ENCODE measurements around the gene NHEJ1.
A peak's percentile ranks its signal among the peaks of the same experiment; 100 is the strongest.

Gene NHEJ1

GRCh38 chr2:219084791-219085190 lies 75.8 kb downstream of the NHEJ1 start:
- DNase-seq = no peak

- DNase-seq = no peak
Measured at GRCh38 chr2:219082332-219082958, 78.2 kb downstream of the NHEJ1 start.

DNA sequence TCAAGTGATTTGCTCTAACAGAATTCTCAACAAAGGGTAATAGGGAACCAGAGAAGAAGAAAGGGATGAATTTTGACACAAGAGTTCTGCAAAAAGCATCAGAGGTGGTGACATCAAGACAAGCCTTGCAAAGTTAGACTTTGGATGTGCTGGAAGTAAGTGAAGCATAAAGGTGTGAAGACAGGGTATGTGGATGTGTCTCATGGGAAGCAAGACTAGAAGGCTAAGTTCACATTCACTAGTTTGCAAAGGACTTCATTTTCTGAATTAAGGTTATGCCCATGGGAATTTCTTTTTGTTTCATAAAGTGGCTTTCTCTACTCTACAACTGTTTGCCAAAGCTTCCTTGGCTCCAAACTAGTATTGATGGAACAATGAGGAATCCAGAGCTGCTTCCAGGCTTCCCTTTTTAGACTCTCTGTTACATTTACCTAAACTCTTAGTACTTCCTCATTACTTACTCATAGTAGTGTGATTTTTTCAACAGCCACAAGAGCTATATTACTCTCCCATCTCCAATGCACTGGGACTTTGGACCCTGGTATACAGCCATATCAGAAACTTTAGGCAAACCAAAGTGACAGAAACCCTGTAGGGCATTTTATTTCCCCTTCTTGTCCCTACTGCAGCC lies 78.8 kb downstream of the NHEJ1 start:
- no peak for DNase-seq

- no peak for DNase-seq
Measured at GRCh38 chr2:219081096-219081495, 79.5 kb downstream of the NHEJ1 start.

DNA sequence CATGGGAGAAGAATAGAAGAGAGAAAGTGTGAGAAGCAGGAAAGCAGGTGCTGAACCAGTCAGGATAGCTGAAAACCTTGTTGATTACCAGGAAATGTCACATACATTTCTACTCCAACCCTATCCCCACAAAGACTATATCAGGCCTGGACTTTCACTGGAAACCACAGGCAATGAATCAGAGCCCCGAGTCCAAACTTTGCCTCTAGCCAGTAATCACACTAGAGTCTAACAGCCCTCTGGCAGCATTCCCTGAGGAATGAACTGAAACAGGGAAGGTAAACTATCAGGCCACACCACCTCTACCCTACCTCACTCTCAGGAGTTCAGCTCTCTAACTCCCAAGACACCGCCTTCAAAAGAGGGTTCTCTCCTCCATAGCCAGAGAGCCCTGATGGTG lies 81.2 kb downstream of the NHEJ1 start:
- no peak for DNase-seq

- no peak for DNase-seq
Measured at GRCh38 chr2:219078951-219079350, 81.7 kb downstream of the NHEJ1 start.

- DNase-seq = no peak
Measured at GRCh38 chr2:219078126-219078525, 82.5 kb downstream of the NHEJ1 start.

- no peak for DNase-seq
Measured at GRCh38 chr2:219076253-219076652, 84.4 kb downstream of the NHEJ1 start.

DNA sequence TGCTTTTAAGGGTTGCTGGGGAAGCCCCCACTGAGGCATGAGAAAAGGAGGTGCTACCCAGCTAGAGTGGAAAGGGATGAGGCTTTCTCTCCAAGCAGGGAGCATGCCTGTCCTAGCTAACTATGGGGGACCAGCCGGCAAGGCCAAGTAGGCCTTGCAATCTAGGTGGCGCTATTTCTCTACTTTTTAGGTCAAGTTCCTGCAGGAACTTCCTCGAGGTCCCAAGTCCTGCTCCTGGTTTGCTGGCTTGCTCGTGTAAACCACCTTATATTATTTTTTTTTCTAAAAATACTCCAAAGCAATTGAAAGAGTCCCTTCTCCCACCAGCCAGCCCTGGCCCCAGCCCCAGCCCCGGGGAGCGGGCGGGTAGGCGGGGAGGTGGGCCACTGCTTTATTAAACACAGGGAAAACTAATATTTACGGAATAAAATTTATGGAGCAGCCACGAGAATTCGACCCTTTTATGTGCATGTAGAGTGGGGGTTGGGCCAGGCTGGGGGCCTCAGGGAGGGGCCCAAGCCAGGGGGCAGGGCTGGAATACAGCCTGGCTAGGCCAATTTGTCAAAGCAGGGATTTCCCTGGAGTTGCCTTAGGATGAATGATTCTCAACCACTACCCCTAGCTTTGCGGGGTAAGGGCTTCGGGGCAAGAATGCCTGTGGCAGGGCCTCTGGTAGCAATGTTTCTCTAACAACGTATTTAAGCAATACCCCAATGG lies 87.0 kb downstream of the NHEJ1 start:
- no peak for DNase-seq

DNA sequence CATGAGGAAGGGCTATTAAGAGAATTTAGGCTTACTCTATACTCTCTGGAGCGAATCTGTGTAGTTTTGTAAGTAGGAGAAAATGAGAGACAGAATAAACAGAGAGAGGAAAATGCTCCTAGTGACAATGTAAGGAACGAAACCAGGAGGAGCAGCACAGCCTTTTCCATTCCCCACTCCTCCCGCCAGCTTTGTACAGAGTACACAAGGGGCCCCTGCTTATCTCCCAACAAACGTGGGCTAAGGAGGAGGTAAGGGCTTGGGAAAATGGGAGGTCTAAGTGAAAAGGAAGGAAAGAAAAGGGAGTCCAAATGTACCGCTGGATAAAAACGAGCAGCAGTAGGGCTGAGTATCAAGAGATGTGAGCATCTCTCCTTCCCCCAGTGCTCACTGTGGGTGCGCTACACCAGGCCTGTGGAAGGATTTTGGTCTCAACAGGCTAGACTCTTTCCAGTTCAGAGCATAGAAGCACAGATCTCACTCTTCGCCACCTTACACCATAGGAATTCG lies 87.8 kb downstream of the NHEJ1 start:
- DNase-seq = no peak

GRCh38 chr2:219071131-219071816 lies 89.3 kb downstream of the NHEJ1 start:
- DNase-seq = no peak

GRCh38 chr2:219065484-219065883 lies 95.1 kb downstream of the NHEJ1 start:
- no peak for DNase-seq

DNA sequence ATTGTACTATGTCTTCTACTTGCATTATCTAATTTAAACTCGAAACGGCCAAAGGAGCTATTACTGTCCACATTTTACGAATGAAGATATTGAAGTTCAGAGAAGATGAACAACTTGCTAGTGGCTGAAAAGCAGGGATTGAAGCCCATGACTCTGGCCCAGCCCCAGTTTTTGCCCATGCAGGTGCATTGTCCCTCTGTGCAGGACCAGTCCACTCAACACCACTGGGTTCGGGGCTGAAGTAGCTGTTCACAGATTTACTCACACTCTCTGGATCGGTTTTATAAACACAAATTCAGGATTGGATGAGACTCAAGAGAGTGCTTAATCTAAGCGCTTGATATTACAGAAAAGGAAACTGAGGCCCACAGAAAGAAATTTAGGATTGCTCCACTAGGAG lies 98.5 kb downstream of the NHEJ1 start:
- DNase-seq = no peak

DNA sequence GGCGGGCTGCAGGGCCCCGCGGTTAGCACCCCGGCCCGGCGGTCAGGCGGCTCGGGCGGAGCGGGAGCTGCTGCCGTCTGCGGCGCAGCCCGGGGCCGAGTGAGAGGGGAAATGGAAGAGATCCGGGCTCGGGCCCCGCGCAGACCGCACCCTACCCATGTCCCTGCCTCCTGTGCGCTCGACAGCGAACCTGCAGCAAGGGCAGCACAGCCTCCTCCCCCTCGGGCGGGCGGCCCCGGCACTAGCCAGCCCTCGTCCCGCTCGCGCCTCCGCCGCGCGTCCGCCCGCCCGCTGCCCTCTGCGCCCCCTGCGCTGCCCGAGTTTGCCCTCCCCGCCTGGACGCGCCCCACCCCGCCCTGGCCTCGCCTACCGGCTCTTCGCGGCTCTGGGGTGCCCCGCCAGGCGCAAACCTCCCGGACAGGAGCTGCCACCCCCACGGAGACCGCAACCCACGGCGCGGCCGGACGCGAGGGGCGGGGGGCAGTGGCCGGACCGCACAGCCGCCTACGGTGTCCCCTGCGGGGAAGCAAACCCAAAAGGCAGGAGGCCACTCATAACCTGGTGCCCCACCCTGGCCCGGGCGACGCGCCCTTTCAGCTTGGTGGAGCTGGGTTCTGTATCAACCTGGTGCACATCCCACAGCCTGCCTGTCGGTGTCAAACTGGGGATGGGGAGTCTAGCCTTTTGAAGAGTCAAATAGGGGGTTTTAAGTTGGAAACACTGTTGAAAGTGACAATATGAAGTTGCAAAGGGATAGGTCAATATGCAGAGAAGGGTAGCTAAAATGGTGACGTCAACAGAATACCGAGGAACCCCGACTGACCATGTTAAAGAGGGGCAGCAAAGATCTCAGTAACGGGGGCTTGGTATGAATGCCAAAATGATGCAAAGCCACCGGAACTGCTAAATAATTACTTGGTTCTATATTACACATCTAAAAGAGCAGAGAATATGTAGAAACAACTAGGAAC lies 99.5 kb downstream of the NHEJ1 start, which contains the start of gene IHH:
Gene IHH, minus strand, starts transcription at position 101 of the 971 bp plus-strand sequence. CDS start 454 bp downstream, outside the sequence.
- DNase-seq = no peak

- DNase-seq = no peak
Measured at GRCh38 chr2:219059725-219060682, 100.6 kb downstream of the NHEJ1 start.

DNA sequence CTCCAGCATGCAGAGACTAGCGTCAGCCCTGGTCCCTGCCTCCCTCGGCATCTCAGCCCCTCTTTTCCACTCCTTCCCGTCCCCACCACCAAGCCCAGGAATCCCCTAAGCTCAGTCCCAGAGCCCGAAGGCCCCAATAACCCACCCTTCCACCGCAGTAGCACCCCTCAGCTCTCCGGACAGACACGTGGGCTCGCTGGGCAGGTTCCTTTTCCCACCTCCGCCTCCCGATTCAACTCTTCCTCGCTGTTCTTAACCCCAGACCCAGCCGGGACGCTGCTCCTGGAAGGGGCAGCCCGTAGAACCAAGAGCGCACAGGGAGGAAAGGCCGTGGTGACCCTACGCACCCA lies 101.3 kb downstream of the NHEJ1 start:
- DNase-seq = no peak

GRCh38 chr2:219058541-219059374 lies 101.9 kb downstream of the NHEJ1 start:
- no peak for DNase-seq

- peak; percentile 59 for DNase-seq
Measured at GRCh38 chr2:219057709-219058540, 102.7 kb downstream of the NHEJ1 start.
